Activated gamma-delta T cell (primary cell): ENCODE data around the gene MTFR1L.

Source experiments
- DNase-seq: peaks from one replicate; lab custom pipeline; 2025; lab: John Stamatoyannopoulos, UW

The MTFR1L gene

GRCh38 chr1:25807480-25808390, 12.0 kb upstream of the MTFR1L start:
- DNase-seq = no peak

DNA sequence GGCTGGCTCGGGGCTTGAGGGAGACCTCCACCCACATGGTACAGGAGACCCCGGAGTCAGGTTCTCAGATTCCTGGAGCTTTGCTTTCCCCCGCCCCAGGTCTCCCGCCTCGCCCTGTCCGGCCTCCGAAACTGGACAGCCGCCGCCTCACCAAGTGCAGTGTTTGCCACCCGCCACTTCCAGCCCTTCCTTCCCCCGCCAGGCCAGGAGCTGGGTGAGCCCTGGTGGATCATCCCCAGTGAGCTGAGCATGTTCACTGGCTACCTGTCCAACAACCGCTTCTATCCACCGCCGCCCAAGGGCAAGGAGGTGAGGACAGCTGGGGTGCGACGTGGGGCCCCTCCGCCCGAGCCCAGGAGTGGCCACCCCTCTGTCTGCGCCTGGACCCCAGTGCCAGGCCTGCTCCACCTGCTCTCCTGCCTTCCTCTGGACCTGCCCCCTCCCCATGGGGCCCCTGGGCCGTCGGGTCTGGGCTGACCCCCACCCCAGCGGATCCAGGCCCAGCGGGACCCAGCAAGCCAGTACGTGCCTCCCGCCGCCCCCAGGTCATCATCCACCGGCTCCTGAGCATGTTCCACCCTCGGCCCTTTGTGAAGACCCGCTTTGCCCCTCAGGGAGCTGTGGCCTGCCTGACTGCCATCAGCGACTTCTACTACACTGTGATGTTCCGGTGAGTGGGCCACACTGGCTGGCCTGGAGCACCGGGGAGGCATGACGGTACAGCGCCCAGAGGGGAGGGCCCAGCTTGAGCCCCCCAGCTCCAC, 11.1 kb upstream of the MTFR1L start:
- DNase-seq = no peak

DNA sequence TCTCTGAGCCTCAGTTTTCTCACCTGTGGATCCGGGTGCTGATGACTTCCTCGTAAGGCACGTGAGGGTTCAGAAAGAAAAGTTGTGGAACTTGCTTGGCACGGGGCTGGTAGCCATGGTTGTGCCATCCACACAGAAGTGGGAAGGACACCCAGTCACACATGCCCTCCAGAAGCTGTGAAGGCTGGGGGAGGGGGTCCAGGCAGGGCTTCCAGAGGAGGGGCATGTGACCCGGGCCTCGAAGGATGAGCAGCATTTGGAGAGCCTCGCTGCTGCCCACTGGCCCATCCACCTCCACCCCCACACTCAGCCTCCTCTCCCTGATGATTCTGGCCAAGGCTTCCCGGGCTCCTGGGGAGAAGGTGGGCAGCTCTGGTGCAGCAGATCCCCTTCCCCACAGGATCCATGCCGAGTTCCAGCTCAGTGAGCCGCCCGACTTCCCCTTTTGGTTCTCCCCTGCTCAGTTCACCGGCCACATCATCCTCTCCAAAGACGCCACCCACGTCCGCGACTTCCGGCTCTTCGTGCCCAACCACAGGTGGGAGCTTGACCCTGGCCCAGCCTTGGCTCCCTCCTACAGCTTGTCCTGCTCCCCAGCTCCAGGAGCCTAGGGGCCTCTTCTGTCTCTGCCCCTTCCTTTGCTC, 10.3 kb upstream of the MTFR1L start:
- no peak for DNase-seq

GRCh38 chr1:25809929-25810328, 9.8 kb upstream of the MTFR1L start:
- DNase-seq = no peak

DNA sequence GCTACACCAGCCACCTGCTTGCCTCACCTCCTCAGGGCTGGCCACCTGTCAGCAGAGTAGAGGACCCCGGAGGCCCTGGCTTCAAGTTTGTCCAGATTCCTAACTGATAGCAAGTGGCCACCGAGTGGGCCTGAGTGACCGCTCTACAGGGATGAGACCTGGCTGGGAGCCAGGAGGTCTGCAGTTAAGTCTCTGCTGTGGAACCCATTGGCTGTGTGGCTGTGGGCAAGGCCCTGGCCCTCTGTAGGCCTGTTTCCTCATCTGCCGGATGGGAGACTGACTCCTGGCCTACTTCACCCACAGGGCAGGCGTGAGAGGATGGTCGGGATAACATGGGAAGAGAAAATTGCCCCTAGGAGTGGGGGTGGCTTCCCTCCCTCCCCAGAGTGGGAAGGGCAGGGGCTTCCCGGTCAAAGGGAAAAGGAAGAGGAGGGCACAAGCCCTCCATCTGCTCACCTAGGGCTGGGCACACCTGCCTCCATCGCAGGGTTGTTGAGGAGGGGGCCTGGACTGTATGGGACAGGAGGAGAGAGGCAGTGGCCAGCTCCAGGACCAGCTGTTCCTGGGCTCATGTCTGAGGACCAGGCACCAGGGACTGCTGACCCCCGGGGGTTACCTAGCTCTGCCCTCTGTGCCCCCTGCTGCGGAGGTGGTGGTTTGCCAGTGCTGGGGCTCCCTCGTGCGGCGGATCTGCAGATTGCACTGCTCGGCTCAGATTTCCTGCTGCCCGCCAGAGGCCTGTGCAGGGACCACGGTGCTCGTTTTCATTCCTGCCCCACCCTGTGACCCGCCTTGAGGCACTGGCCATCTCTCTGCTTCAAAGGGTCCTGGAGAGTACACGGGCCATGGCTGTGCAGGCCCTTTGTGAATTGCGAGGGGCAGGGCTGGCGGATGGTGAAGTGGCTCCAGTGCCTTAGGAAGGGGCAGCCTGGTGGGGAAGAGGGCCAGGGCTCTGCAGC, 9.1 kb upstream of the MTFR1L start:
- peak; percentile 54 for DNase-seq

DNA sequence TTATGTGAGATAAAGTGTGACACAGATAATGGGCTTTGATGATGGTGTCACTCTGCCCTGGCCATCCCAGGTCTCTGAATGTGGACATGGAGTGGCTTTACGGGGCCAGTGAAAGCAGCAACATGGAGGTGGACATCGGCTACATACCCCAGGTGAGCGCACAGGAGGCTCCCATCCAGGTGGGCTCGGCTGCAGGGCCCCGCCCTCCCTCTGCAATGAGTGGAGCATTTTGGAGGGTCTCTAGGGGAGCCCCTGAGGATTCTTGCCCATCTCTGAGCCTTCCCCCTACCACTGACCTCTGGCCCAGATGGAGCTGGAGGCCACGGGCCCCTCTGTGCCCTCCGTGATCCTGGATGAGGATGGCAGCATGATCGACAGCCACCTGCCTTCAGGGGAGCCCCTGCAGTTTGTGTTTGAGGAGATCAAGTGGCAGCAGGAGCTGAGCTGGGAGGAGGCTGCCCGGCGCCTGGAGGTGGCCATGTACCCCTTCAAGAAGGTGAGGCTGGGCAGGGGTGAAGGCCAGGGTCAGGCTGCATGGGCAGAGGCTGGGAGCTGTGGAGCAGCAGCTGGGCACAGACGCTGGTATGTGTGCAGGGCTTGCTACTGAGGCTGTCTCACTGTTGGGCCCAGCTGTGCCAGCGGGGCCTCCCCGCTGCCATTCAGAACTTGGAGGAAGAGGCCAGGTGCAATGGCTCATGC, 8.2 kb upstream of the MTFR1L start:
- DNase-seq = no peak

DNA sequence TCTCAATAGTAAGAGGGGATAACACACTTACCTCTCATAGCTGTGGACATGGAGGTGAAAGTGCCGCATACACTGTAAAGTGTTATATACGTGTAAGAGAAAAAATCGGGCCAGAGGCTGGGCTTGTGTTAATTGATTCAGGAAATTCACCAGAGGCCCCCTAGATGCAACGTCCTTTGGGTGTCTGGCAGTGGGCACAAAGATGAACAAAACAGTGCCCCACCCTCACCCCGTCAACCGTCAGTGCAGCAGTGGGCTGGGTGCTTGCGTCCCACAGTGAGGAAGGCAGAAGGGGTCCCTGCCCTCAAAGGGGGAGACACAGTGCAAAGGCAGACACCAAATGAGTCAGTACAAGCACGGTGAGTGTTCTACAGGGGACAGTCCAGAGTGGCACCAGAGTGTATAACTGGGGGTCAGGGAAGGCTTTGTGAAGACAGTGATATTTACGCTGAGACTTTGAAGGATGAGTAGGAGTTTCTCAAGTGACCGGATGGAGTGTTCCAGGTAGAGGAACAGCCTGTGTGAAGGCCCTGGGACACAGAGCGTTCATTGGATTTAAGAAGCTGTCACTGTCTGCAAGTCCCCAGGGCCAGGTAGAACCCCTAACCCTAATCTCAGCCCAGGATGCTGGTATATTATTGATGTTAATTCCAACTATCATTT, 6.6 kb upstream of the MTFR1L start:
- no peak for DNase-seq

GRCh38 chr1:25813734-25814471, 5.9 kb upstream of the MTFR1L start:
- DNase-seq = no peak

DNA sequence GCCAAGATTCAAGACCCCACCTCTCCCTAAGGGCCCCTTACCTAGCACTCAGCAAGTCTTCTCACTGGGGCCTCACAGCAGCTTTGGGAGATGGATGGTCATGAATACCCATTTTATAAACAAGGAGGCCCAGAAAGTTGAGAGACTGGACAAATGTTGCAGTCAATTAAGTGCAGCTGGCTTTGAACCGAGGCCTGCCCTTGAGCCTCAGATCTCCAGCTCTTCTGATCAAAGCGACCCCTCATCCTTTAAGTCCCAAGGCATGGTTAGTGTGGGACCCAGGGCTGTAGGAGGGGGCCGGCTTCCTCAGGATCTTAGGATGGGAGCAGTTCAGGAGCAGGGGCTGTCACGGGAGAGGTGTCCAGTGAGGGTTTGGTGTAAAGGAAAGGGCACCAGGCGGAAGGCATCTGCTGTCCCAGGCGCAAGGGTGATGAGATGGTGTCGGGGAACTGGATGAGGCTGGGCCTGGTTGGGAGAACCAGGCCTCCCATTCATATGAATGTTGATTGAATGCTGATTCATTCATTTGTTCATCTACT, 5.1 kb upstream of the MTFR1L start:
- DNase-seq = no peak

GRCh38 chr1:25815208-25816111, 4.3 kb upstream of the MTFR1L start:
- DNase-seq = no peak

DNA sequence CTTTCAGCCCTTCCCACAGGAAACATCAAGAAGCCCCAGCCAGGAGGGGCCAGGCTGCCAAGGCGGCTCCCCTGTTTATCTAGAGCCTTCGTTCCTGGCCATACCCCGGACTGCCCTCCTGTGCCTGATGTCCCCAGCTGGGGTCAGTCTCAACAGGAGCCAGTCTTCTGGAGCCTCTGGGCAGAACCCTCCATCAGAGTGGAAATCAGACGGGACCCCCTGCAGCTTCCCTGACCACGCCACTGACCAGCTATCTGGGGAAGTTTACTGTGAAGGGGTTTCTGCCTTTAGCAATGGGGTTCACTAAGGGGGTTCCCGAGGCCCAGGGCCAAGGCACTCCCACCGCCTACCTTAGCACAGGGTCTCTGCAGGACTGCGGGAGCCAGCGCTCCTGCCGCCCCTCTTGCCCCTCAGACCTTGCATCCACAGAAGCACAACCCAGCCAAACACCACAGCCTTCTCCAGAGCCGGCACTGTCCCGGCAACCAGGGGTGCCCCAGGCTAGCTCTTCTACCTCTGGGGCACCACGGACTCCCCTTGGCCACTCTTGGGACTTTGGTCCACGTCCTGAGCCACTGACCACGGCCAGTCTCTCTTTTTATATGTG, 3.5 kb upstream of the MTFR1L start:
- no peak for DNase-seq

DNA sequence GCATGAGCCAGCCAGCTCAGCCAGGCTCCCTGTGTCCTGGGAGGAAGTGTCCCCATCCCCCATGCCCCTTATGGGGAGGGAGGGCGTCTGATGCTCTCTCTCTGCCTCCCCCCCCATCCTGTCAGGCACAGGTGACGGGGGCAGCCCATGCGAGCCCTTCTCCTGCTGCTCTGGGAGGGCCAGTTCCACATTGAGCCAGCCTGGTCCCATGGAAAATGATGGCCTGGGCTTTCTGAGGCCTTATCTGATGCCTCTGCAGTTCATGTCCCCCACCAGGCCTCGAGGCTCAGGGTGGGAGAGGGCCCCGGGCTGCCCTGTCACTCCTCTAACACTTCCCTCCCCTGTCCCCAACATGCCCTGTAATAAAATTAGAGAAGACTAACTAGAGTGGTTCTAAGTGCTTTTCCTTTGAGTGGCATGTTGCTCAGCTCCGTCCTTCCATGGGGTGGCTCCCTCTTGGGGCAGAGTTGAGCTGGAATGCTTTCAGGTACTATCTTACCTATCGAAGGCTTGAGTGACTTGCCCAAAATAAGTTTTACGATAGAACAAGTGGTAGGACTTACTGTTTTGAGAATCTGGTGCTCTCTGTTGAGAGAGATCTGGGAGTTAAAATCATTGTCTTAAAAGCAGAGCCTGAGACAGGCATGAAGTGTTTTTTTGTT, 1.8 kb upstream of the MTFR1L start:
- DNase-seq = no peak

DNA sequence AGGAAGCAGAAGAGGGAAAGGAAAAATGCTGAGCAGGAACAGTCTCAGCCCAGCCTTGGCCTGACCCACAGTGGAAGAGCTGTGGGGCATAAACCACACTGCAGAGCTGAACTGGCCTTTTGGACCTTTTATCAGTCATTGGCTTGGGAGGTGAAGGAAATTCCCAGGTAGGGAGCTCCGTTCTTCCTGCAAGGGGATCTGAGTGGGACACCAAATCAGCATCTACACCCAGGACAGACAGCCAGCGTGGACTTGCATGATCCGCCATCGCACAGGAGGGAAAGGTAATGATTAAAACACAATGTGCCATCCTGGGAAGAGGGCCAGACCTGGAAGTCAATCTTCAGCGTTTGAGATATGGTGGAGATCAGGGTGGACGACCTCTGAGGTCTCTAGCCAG, 1.2 kb upstream of the MTFR1L start:
- no peak for DNase-seq

DNA sequence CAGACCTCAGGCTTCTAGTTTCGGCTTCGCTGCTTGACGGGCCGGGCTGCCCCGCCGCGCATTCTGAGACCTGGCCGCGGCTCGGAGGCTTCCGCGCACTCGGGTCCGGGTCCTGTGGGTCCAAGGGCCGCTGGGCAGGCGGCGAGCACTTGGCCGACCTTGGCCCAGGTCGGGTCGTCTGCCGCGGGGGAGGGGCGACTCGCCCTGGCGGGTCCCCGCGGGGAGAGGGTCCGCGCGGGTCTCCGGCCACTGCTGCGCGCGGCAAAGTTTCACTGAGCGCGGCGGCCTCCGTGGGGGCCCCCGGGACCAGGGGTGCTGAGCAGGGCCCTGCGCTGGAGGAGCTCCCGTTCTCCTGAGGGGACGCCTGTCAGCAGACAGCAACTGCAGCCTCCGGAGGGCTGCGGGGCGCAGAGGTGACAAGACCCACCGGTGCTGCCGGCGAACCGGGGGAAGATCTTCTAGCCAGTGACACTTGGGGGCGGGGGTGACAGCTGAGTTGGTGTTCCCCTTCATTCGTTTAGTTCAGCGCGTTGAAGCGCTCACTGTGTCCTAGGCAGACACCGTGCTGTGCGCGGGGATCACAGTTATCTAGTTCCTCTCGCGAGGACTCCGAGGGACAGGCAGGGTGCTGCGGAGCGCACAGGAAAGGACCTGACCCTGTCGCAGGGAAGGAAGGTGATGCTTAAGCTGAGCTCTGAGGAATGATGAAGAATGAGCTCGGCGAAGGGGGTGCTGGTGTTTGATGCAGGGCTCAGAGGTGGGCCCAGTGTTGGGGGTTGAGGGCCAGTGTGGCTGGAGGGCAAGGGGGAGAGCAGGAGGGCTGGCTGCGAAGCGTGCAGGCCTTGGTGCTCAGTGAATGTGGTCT, 725 bp downstream of the MTFR1L start:
- peak; percentile 44 for DNase-seq

DNA sequence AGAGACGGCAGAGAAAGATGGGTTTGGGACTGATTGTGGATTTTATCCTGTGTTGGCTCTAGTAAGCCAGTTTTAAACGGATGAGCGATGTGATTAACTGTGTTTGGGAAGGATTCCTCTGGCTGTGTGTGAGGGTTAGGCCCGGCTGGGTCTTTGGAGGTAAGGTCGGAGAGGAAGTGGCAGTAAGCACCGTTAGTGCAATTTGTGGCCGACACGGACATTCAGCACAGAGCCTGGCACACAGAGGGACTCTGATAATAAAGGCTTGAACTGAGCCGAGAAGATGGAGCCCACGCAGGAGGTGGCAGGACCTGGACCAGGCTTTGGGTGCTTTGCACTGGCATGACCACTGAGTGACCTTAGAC, 1.3 kb downstream of the MTFR1L start:
- no peak for DNase-seq

GRCh38 chr1:25821630-25822091, 1.9 kb downstream of the MTFR1L start:
- DNase-seq = no peak
